GM12864 (cell line): ENCODE measurements around the gene EIF2B4.
A peak's percentile ranks its signal among the peaks of the same experiment; 100 is the strongest.

Experiments used
- DNase-seq: peaks from one replicate; pipeline ENCODE4 v3.0.0-alpha.2; 2011; ENCODE audit warnings: low read depth
- H3K4me3 ChIP-seq: 2 replicates; pipeline ENCODE4 v1.5.1; 2011; ENCODE audit warnings: mild to moderate bottlenecking, low read depth, low read length, control low read depth
- CTCF ChIP-seq: IDR thresholded peaks from 2 replicates; pipeline ENCODE4 v1.5.1; 2011; ENCODE audit warnings: low read depth, mild to moderate bottlenecking, moderate library complexity, low read length, control low read depth, inconsistent platforms; ENCODE audit errors: missing control alignments

Gene EIF2B4

GRCh38 chr2:27370026-27370815 is at the start of gene EIF2B4, which contains the start of gene SNX17:
EIF2B4 (minus strand) TSS chr2:27370338; CDS start chr2:27370314, 24 bp downstream.
SNX17 (plus strand) TSS chr2:27370616; CDS start chr2:27370744, 128 bp downstream.
- DNase-seq = peak; percentile 97
- peak within 1 kb of the TSS; percentile 80 for H3K4me3 ChIP-seq
- peak; percentile 66 for TF ChIP-seq CTCF

GRCh38 chr2:27416151-27416550 is 46.0 kb upstream of the EIF2B4 start:
- H3K4me3 ChIP-seq = no peak overlapping the region
- TF ChIP-seq CTCF = no peak
- DNase-seq = no peak

GRCh38 chr2:27412419-27413152 is 42.4 kb upstream of the EIF2B4 start:
- no peak overlapping the region for H3K4me3 ChIP-seq
- no peak for DNase-seq
- no peak for TF ChIP-seq CTCF

- peak within 1 kb of the TSS; percentile 95 for H3K4me3 ChIP-seq
- DNase-seq = peak; percentile 76
- no peak for TF ChIP-seq CTCF
Measured at GRCh38 chr2:27409321-27410073, 39.4 kb upstream of the EIF2B4 start, which contains the start of gene PPM1G. PPM1G (minus strand) TSS chr2:27409591; CDS start chr2:27409422, 169 bp downstream.

- TF ChIP-seq CTCF = no peak
- H3K4me3 ChIP-seq = peak overlapping the region; percentile 95
- no peak for DNase-seq
Measured at GRCh38 chr2:27408601-27409320, 38.6 kb upstream of the EIF2B4 start.
